Upper lobe of right lung (tissue), 1 donor: ENCODE data around the gene DAO. TPM values are rescaled to one million over a fixed set of nuclear protein-coding genes. Genes with fewer than 3 reads are reported as not detected.

Source experiments
- ATAC-seq: fragments of 200-7000 bp; cut with Tn5 transposase; one replicate; pipeline ENCODE4 v1.9.1; 2020; ENCODE audit warnings: mild to moderate bottlenecking, moderate library complexity
- DNase-seq: peaks from one replicate; pipeline ENCODE4 v3.0.0-alpha.2; 2020
- H3K27ac ChIP-seq: fragments of 200-600 bp; one replicate; pipeline ENCODE4 v1.8.0; 2022
- H3K27me3 ChIP-seq: fragments of 200-600 bp; one replicate; pipeline ENCODE4 v1.8.0; 2022; ENCODE audit warnings: mild to moderate bottlenecking
- H3K36me3 ChIP-seq: fragments of 200-600 bp; one replicate; pipeline ENCODE4 v1.8.0; 2022
- H3K4me1 ChIP-seq: fragments of 200-600 bp; one replicate; pipeline ENCODE4 v1.8.0; 2022
- H3K4me3 ChIP-seq: fragments of 200-600 bp; one replicate; pipeline ENCODE4 v1.8.0; 2022; ENCODE audit warnings: mild to moderate bottlenecking
- H3K9me3 ChIP-seq: fragments of 200-600 bp; one replicate; pipeline ENCODE4 v1.8.0; 2022
- CTCF ChIP-seq: fragments of 200-600 bp; IDR thresholded peaks from one replicate; pipeline ENCODE4 v1.8.0; 2022; ENCODE audit warnings: antibody characterized with exemption
- intact Hi-C: fragments of 100-400 bp; cut with DNase I; formaldehyde crosslinking; loops from one replicate; pipeline ENCODE4 v1.11.0; 2022
- total RNA-seq: library from RNA; stranded (reverse); fragmentation: NEBNext Ultra II Directional; extraction: Animal tissue kit (Norgen Biotek cat#: 25700); gene quantifications from one replicate; pipeline ENCODE4 v1.2.1, GENCODE V29; 2021
- donor health status: DM: no; HTN: yes; CAD: no; lungs with severe emphysema.

The DAO gene
- total RNA-seq, 1 donor from 2014 or later = 0.26 TPM

GRCh38 chr12:108886873-108887629, 7.2 kb downstream of the DAO start:
- Histone ChIP-seq H3K27ac (no peak overlapping the region), H3K4me3 (no peak overlapping the region), H3K9me3 (no peaks in the 10 kb centered on the region), H3K4me1 (no peaks in the 10 kb centered on the region), H3K36me3 (no peaks in the 10 kb centered on the region), H3K27me3 (no peaks in the 10 kb centered on the region)
- ATAC-seq = no peak
- intact Hi-C loops = no loop called here
- no peak for DNase-seq
- no peak for TF ChIP-seq CTCF

GRCh38 chr12:108888031-108888430, 8.1 kb downstream of the DAO start:
- no peak for TF ChIP-seq CTCF
- Histone ChIP-seq H3K36me3 (no peaks in the 10 kb centered on the region), H3K9me3 (no peaks in the 10 kb centered on the region), H3K27ac (no peak overlapping the region), H3K4me3 (no peak overlapping the region), H3K4me1 (no peaks in the 10 kb centered on the region), H3K27me3 (no peaks in the 10 kb centered on the region)
- intact Hi-C loops = no loop called here
- ATAC-seq = no peak
- DNase-seq = no peak

GRCh38 chr12:108890208-108890607, 10.3 kb downstream of the DAO start:
- Histone ChIP-seq H3K27ac (no peak overlapping the region), H3K9me3 (no peaks in the 10 kb centered on the region), H3K27me3 (no peaks in the 10 kb centered on the region), H3K4me1 (no peaks in the 10 kb centered on the region), H3K36me3 (no peaks in the 10 kb centered on the region), H3K4me3 (no peak overlapping the region)
- DNase-seq (no peak), ATAC-seq (no peak)
- intact Hi-C loops = no loop called here
- TF ChIP-seq CTCF = no peak

DNA sequence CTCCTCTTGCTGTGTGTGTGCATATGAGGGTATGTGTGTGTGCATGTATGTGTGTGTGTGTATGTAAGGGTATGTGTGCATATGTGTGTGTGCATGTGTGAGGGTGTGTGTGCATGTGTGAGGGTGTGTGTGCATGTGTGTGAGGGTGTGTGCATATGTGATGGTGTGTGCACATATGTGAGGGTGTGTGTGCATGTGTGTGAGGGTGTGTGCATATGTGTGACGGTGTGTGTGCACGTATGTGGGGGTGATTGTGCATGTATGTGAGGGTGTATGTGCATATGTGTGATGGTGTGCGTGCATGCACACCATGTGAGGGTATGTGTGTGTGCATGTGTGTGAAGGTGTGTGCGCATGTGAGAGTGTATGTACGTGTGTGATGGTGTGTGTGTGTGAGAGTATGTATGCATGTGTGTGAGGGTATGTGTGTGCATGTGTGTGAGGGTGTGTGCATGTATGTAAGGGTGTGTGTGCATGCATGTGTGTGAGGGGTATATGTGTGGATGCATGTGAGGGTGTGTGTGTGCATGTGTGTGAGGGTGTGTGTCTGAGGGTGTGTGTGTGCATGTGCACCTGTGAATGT, 15.4 kb downstream of the DAO start:
- intact Hi-C loops = no loop called here
- H3K4me3 ChIP-seq = no peak overlapping the region
- H3K4me1 ChIP-seq = no peaks in the 10 kb centered on the region
- ATAC-seq (peak; percentile 18), DNase-seq (no peak)
- H3K9me3 ChIP-seq = no peaks in the 10 kb centered on the region
- no peaks in the 10 kb centered on the region for H3K27me3 ChIP-seq
- no peak for TF ChIP-seq CTCF
- H3K27ac ChIP-seq = no peak overlapping the region
- H3K36me3 ChIP-seq = no peaks in the 10 kb centered on the region

- ATAC-seq (no peak), DNase-seq (no peak)
- intact Hi-C loops = no loop called here
- Histone ChIP-seq H3K27ac (no peak overlapping the region), H3K4me3 (no peak overlapping the region), H3K4me1 (no peaks in the 10 kb centered on the region), H3K27me3 (no peaks in the 10 kb centered on the region), H3K36me3 (no peaks in the 10 kb centered on the region), H3K9me3 (no peaks in the 10 kb centered on the region)
- TF ChIP-seq CTCF = no peak
Measured at GRCh38 chr12:108896336-108896735, 16.4 kb downstream of the DAO start.
